HG02642 (cell line): ENCODE measurements around the gene TSPAN4.

Experiments used
- ATAC-seq: cut with Tn5 transposase; IDR thresholded peaks from one replicate; pipeline ENCODE4 v1.9.1; 2021; ENCODE audit warnings: mild to moderate bottlenecking; ENCODE audit not compliant: unreplicated experiment, poor library complexity

The TSPAN4 gene

GRCh38 chr11:847876-848275, 5.2 kb downstream of the TSPAN4 start:
- no peak for ATAC-seq

DNA sequence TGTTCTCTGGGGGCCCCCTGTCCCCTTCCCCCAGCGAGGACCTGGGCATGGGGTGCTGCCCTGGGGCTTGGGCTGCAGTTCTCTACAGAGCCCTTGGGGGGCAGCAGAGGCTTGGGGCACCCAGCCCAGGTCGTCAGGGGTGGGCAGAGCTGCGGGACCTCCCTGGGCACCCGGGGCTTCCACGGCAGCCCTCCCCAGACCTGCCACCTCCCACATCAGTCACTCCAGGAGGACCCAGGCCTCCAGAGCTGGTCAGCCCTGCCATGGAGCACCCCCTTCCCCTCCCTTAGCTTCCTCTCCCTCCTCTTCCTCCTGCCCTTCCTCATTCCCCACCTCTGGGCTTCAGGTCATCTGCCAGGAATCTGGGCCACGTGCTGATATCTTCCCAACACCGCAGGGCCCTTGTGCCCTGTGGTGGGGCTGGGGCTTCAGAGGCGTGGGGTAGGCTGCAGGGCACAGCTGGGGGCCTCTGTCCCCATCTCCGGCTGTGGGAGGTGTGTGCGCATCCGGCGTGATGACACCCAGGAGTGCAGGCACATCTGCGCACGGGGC, 5.8 kb downstream of the TSPAN4 start:
- ATAC-seq = no peak

DNA sequence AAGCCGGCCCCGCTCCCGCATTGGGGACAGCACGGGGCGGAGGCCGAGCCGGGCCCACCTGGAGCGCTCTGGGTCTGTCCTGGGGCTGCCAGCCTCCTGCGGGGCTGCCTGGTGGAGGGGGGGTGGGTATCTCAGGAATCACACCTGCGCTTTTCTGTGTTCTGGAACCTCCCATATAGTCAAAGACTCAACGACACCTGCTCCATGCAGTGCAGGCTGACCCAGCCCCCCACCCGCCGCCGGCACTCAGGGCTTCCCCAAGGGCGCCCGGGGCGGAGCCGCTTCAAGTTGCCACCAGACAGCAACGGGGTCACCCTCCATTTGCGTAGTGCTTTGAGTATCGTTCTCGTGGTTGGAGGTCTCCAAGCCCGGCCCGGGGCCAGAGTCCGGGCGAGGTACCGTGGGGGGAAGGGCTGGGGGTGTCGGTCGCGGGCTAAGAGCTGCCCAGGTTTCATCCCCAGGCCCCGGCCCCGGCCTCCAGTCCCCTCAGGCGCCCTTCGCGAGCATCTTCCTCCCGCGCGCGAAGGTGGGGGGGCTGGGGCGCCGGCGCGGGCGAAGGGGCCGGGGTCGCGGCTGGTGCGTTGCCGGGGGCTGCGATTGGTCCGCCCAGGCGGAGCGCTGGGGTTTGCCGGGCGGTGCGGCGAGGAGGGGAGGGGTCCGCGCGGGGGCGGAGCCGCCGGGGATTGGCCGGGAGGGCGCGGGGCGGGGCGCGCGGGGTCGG, 6.6 kb downstream of the TSPAN4 start:
- no peak for ATAC-seq

DNA sequence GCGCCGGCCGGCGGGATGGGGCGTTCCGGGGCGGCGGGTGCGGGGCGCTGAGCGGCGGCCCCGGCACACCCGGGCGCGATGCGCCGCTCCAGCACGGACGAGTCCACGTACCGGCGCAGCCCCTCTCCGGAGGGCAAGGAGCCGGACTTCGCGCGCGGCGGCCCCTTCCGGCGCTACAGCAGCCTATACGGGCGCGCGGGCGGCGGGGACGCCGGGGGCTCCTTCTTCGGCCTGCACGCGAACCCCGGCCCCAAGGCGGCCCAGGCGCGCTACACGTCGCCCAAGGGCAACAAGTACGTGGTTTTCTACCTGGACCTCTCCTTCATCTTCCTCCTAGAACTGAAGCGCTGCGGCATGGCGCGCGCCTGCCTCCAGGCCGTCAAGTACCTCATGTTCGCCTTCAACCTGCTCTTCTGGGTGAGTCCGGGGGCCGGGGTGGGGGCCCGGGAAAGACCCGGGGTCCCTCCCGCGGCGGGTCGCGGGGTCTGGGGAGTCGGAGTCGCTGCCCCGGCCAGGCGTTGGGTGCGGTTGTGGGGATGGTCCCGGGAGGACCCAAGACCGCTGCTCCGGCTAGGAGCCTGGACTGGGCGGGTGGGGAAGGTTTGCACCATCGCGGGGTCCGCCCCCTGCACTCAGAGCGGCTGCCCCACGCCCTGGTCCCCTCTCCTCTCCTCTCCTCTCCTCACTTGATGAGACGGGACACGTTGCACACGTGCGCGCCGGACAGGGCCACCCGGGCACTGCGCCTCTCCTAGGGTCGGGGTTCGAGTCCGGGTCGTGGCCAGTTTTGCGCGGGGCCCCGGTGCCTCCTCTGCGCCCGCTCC, 7.5 kb downstream of the TSPAN4 start:
- ATAC-seq = no peak

- no peak for ATAC-seq
These were observed 8.4 kb downstream of the TSPAN4 start for GRCh38 chr11:850775-851763.

- ATAC-seq = no peak
These were observed 10.1 kb downstream of the TSPAN4 start for GRCh38 chr11:852762-853161.

GRCh38 chr11:853682-854448, 11.2 kb downstream of the TSPAN4 start:
- ATAC-seq = no peak

DNA sequence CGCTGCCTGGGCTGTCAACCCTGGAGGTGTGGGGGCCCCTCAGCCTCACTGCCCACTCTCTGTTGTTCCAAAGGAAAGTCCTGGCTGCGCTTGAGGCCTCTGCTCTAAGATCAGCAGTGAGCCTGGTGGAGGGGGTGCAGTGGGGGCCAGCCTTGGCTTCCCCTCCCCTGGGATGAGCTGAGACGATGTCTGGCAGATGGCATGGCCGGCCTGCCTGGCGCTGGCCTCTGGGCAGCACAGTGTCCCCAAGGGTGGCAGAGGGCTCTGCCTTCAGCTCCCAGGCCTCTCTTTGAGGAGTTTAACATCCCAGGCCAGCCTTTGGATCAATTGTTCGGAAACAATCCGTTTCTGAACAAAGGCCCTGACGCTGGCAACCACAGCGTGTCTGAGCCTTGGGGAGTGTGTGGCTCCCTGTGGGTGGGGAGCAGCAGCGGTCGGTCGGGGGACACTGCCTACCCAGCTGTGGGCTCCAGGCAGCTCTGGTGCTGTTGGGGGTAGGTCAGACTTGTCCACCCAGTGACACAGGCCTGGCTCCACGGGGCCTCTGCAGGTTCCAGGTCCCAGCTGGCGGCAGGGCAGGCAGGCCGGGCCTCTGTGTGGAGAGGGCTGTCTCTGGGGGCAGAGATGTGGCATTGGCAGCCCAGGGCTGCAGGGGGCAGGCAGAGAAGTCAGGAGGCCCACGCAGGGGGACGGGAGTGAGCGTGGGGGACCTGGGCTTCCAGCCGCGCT, 12.1 kb downstream of the TSPAN4 start:
- ATAC-seq = no peak

GRCh38 chr11:855330-855674, 12.7 kb downstream of the TSPAN4 start:
- ATAC-seq = no peak

DNA sequence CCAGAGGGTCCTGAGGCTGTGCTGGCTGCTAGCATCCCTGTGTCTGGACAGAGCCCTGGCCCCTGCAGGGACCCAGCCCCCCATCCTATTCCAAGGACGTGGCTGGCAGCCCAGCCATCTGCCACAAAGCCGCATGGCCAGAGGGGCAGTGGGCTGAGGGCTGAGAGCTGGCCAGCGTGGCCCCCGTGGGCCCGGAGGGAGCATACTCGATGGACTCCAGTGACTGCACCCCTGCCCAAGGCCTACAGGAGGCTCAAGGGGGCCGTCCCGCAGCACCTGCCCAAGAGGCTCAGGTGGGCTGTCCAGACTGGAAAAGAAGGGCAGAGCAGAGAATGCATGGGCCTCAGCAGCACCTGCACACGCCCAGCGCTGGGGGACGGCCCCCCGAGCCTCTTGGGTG, 13.1 kb downstream of the TSPAN4 start:
- ATAC-seq = no peak

DNA sequence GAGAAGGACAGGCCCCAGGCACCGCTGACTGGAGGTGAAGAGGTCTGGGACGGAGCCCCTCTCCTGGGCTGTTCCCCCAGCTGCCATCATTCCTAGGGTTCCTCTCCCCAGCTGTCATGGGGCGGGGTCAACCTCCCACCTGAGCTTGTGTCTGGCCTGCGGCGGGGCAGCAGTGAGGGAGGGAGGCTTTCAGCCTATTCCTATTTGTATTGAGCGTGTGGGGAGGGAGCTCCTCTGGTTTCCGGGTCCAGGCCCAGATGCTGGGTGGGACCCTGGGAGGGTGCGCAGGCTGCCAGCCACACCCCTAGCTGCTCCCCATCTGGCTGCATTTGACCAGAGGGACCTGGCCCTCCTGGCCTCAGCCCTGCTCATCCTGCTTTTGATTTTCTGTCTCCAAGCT, 13.7 kb downstream of the TSPAN4 start:
- ATAC-seq = no peak

DNA sequence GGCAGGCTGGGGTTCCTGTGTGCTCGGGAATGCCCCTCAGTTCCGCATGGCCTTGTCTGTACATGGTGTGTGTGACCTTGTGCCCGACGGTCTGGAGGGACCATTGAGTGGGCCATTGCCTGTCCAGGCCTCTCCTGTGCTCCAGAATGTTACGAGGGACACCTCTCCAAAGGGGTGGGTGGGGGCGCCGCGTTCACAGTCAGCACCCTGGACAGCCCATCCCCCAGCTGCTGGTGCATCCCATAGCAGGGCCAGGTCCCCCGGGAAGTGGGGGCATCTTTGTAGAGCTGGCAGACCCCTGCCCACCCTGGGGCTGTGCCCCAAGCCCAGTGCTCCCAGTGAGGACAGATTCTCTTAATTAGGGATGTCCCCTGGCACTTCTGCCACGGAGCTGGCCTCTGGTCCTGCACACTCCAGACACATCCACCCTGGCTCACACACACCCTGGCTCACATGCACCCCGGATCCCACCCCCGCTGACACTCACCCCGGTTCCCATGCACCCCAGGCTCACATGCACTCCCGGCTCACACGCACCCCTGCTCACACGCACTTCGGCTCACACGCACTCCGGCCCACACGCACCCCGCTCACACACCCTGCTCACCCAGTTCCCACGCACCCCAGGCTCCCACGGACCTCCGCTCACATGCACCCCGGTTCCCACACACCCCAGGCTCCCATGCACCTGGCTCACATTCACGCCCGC, 15.6 kb downstream of the TSPAN4 start:
- no peak for ATAC-seq

- no peak for ATAC-seq
These were observed 16.2 kb downstream of the TSPAN4 start for GRCh38 chr11:858762-859339.

DNA sequence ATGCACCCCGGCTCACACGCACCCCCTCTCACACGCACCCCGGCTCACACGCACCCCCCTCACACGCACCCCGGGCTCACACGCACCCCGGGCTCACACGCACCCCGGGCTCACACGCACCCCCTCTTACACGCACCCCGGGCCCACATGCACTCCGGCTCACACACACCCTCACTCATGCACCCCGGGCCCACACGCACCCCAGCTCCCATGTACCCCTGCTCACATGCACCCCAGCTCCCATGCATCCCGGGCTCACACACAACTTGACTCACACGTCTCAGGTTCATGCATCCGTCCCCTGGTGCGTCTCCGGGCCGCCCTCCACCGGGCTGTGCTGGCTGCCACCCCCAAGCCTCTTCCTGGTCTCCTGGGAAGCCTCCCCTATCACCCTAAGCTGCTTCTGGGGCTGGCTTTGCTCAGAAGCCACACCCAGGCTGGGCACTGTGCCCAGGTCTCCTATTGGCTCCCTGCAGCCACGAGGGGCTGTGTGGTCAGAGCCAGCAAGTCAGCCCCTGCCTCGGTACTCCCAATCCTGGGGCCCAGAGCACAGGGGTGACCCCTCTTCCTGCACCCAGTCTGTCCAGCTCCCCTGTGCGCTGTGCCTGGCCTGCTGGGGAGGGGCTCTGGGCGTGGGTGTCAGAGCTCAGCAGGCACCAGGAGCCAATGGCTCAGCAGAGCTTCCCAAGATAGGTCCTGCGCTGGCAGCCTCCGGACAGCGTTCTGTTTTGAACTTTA, 16.9 kb downstream of the TSPAN4 start:
- ATAC-seq = no peak

DNA sequence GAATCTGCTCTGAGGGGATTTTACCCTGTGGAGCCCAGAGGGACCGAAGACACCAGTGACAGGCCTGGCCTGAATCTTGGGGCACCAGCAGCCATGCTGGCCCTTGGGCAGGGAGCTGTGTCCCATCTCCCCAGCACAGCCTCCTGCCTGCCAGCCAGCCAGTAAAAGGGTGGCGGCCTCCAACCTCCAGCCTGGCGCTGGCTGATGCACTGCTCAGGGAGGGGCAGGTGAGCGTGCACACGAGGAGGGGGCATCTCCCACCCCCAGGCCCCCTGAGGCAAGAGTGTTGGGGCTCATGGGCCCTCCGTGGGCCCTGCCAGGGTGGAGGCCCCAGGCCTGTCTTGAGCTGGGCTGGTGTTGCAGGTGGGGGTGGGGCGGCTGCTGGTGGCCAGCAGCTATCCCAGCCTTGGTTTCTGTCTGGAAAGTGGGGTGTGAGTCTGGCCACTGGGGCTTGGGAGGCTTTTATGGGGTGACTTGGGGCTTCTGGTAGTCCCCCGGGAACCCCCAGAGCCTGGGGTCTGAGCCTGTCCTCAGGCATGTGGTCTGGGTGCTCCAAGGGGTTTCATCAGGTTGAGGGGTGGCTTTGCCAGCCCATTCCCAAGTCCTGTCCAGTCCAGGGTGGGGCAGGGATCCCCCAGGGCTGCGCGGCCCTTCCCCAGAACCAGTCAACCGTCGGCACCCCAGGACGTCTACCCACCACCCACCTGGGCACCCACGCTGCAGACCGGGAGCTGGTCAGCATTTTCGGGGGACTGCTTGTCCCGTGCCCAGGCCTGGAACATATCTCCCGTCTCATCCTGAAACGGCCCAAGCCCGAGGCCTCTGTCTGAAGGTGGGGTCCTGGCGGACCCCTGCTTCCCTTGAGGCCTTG, 17.8 kb downstream of the TSPAN4 start:
- ATAC-seq = no peak

DNA sequence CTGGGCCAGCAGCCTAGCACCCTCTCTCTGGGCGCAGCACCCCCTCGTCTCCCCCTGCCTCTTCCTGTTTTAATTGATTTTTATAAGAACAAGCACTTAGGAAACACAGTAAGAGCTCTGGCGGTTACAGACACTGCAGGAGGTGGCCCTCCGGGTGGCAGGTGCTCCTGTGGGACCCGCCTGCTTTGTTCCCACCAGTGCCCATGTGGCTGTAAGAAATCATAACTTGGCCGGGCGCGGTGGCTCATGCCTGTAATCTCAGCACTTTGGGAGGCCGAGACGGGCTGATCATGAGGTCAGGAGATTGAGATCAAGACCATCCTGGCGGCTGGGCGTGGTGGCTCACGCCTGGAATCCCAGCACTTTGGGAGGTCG, 18.4 kb downstream of the TSPAN4 start:
- no peak for ATAC-seq
